Measurements from ENCODE around the gene ZNF692. TPM values are rescaled to one million over a fixed set of nuclear protein-coding genes. Genes with fewer than 3 reads are reported as not detected.

Gene ZNF692
- total and polyA plus RNA-seq, 7 donors = 13.4 to 30.8 (median 19.6) TPM

DNA sequence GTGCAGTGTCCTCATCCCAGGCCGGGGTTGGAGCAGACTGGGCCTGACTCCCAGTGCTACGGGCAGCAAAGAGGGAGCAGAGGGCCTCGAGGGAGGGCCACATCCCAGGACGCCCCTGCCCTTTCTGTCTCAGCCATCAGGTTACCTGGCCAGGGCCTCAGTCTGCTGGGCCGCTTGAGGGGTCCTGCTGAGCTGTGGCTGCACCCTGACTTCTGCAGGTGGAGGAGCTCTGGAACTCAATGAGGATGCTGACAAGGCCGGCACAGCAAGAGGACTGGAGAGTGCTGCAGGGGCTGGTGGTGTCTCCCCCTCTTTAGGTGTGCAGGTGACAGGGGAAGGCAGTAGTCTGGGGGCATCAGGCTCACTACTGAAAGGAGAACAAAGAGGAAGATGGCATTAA is 3.3 kb downstream of the ZNF692 start:
- Histone ChIP-seq H3K9me3 (no peaks in the 10 kb centered on the region), H3K4me1 (peaks cover 13% of the 10 kb centered on the region), H3K27ac (no peak overlapping the region), H3K36me3 (ENCODE audit: insufficient read depth in 1 of 2, low read depth in 1 of 2) (peaks cover 0 to 29% of the 10 kb centered on the region in 2 donors), H3K27me3 (ENCODE audit: insufficient read depth in 3 of 3, low read length in 2 of 3) (no peaks in the 10 kb centered on the region), H3K4me3 (no peak overlapping the region)
- WGBS, 3 donors = 85 to 89% (median 85%) methylated on average over 6 of the region's 6 CpGs
- TF ChIP-seq, protein P1, sequence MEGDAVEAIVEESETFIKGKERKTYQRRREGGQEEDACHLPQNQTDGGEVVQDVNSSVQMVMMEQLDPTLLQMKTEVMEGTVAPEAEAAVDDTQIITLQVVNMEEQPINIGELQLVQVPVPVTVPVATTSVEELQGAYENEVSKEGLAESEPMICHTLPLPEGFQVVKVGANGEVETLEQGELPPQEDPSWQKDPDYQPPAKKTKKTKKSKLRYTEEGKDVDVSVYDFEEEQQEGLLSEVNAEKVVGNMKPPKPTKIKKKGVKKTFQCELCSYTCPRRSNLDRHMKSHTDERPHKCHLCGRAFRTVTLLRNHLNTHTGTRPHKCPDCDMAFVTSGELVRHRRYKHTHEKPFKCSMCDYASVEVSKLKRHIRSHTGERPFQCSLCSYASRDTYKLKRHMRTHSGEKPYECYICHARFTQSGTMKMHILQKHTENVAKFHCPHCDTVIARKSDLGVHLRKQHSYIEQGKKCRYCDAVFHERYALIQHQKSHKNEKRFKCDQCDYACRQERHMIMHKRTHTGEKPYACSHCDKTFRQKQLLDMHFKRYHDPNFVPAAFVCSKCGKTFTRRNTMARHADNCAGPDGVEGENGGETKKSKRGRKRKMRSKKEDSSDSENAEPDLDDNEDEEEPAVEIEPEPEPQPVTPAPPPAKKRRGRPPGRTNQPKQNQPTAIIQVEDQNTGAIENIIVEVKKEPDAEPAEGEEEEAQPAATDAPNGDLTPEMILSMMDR (IDR thresholded peaks at IDR 0.05) = no peak
- ATAC-seq (no peak), DNase-seq (no peak)
- intact Hi-C loops (cut with DNase I) = no loop called here

DNA sequence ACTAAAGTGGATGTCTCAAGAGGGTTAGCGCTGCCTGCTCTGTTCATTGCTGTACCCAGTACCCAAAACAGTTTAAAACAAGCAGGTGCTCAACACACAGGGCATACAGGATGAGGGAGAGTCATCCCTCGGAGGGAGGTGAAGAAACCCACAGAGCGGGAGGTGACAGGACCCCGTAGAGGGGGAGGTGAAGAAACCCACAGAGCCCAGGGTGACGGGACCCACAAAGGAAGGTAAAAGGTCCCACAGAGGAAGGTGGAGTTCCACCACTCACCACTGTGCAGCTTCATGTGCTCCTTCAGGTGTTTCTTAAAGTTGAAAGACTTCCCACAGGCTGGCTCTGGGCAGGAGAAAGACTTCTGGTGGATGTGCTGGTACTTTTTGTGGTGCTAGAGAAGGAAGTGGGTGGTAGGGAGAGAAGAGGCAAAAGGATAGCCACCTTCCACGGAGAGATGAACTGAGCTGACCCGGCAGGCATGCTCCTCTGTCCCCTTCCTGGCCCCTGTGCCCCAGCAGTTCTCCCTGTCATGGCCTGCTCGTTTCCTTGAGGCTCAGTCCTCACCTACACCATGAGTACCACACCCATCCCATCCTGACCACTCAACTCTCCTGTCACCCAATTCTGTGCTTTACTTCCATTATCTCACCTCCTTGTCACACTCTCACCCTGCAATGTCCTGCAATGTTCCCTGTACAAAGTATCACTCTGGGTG is 5.1 kb downstream of the ZNF692 start:
- Histone ChIP-seq H3K4me1 (peaks cover 7% of the 10 kb centered on the region), H3K36me3 (ENCODE audit: insufficient read depth in 1 of 2, low read depth in 1 of 2) (peaks cover 0 to 46% of the 10 kb centered on the region in 2 donors), H3K9me3 (no peaks in the 10 kb centered on the region), H3K27me3 (ENCODE audit: insufficient read depth in 3 of 3, low read length in 2 of 3) (no peaks in the 10 kb centered on the region), H3K4me3 (no peak overlapping the region), H3K27ac (no peak overlapping the region)
- TF ChIP-seq, protein P1 (IDR thresholded peaks at IDR 0.05) = no peak
- ATAC-seq = no peak
- intact Hi-C loops (cut with DNase I) = no loop called here
- DNase-seq = no peak
- WGBS, 3 donors = 85 to 88% (median 88%) methylated on average over 8 of the region's 8 CpGs

GRCh38 chr1:248852481-248853405 is 6.1 kb downstream of the ZNF692 start:
- intact Hi-C loops (cut with DNase I) = no loop called here
- H3K27ac ChIP-seq = no peak overlapping the region
- no peak for DNase-seq
- TF ChIP-seq, protein P1 (IDR thresholded peaks at IDR 0.05) = no peak
- H3K4me1 ChIP-seq = peaks cover 5% of the 10 kb centered on the region
- peaks cover 7 to 57% of the 10 kb centered on the region in 2 donors for H3K36me3 ChIP-seq (ENCODE audit: insufficient read depth in 1 of 2, low read depth in 1 of 2)
- H3K4me3 ChIP-seq = no peak overlapping the region
- no peaks in the 10 kb centered on the region for H3K9me3 ChIP-seq
- WGBS, 3 donors = 49 to 68% (median 66%) methylated on average over 7 of the region's 7 CpGs
- H3K27me3 ChIP-seq (ENCODE audit: insufficient read depth in 3 of 3, low read length in 2 of 3) = no peaks in the 10 kb centered on the region
- peak in 2 of 4 donors; percentile 15 to 36 for ATAC-seq

GRCh38 chr1:248851390-248851789 is 7.5 kb downstream of the ZNF692 start:
- intact Hi-C loops (cut with DNase I) = no loop called here
- H3K36me3 ChIP-seq (ENCODE audit: insufficient read depth in 1 of 2, low read depth in 1 of 2) = peaks cover 18 to 70% of the 10 kb centered on the region in 2 donors
- WGBS, 3 donors = 85 to 95% (median 92%) methylated on average over 2 of the region's 2 CpGs
- TF ChIP-seq, protein P1 (IDR thresholded peaks at IDR 0.05) = no peak
- peak in 1 of 4 donors; percentile 15 for ATAC-seq
- H3K27me3 ChIP-seq (ENCODE audit: insufficient read depth in 3 of 3, low read length in 2 of 3) = no peaks in the 10 kb centered on the region
- no peak overlapping the region for H3K4me3 ChIP-seq
- no peak for DNase-seq
- H3K4me1 ChIP-seq = no peaks in the 10 kb centered on the region
- H3K9me3 ChIP-seq = no peaks in the 10 kb centered on the region
- H3K27ac ChIP-seq = no peak overlapping the region

Data from psoas muscle (tissue), 8 donors.